Left lung (tissue), 10 donors: ENCODE measurements around the gene AGMAT. TPM values are rescaled to one million over a fixed set of nuclear protein-coding genes. Genes with fewer than 3 reads are reported as not detected.

Experiments
- ATAC-seq: fragments of 200-7000 bp; cut with Tn5 transposase; one replicate; pipeline ENCODE4 v1.9.1; 2020; ENCODE audit warnings: moderate library complexity
- DNase-seq, 4 donors: peaks; one replicate each; pipeline ENCODE4 v3.0.0-alpha.2; 2013 to 2020
- H3K27ac ChIP-seq, 2 donors: fragments of 200-600 bp; sonication (generic) in 1 of 2; one replicate each; pipeline versions ENCODE4 v1.5.0 to v1.8.0; 2020 to 2021
- H3K27me3 ChIP-seq, 2 donors: fragments of 200-600 bp; sonication (generic) in 1 of 2; one replicate each; pipeline versions ENCODE4 v1.5.0 to v1.8.0; 2020 to 2021
- H3K36me3 ChIP-seq, 2 donors: fragments of 200-600 bp; sonication (generic) in 1 of 2; one replicate each; pipeline versions ENCODE4 v1.5.0 to v1.8.0; 2020 to 2021
- H3K4me1 ChIP-seq, 2 donors: fragments of 200-600 bp; one replicate each; pipeline ENCODE4 v1.8.0; 2021
- H3K4me3 ChIP-seq, 2 donors: fragments of 200-600 bp; sonication (generic) in 1 of 2; one replicate each; pipeline versions ENCODE4 v1.5.0 to v1.8.0; 2020 to 2021; ENCODE audit warnings: mild to moderate bottlenecking in 1 of 2
- H3K9me3 ChIP-seq, 2 donors: fragments of 200-600 bp; sonication (generic) in 1 of 2; one replicate each; pipeline versions ENCODE4 v1.5.0 to v1.8.0; 2020 to 2021
- CTCF ChIP-seq, 2 donors: fragments of 200-600 bp; sonication (generic) in 1 of 2; IDR thresholded peaks; one replicate each; pipeline versions ENCODE4 v1.5.0 to v1.8.0; 2021; ENCODE audit warnings: antibody characterized with exemption in 2 of 2
- intact Hi-C, 2 donors: fragments of 100-400 bp; cut with DNase I; formaldehyde crosslinking; loops; one replicate each; pipeline versions ENCODE4 v1.11.2 to v1.14.2; 2022
- polyA plus RNA-seq, 6 donors: library from polyadenylated mRNA; unstranded; fragments of 120-200 nt; gene quantifications; one replicate each; pipeline ENCODE4 v1.2.1, GENCODE V29; 2013; ENCODE audit not compliant: insufficient read length in 6 of 6
- total RNA-seq, 2 donors: library from RNA; stranded (reverse); fragmentation: NEBNext Ultra II Directional; extraction: Animal tissue kit (Norgen Biotek cat#: 25700); gene quantifications; one replicate each; pipeline ENCODE4 v1.2.1, GENCODE V29; 2021
- donor health status: DM: no; HTN: yes; CAD: no.
- donor health status: DM: no; HTN: no; CAD: no.

Gene AGMAT
- total and polyA plus RNA-seq, 8 donors, result 0.35 to 1.1 (median 0.72) TPM

GRCh38 chr1:15531682-15532081 lies 53.2 kb downstream of the AGMAT start:
- no peak for TF ChIP-seq CTCF (IDR thresholded peaks at IDR 0.05)
- H3K27me3 ChIP-seq, result no peaks in the 10 kb centered on the region
- H3K4me3 ChIP-seq, result no peak overlapping the region
- peaks cover 0 to 38% of the 10 kb centered on the region in 2 donors for H3K36me3 ChIP-seq
- intact Hi-C loops, result no loop called here
- DNase-seq (no peak), ATAC-seq (no peak)
- no peak overlapping the region for H3K27ac ChIP-seq
- peaks cover 5 to 20% of the 10 kb centered on the region in 2 donors for H3K4me1 ChIP-seq
- H3K9me3 ChIP-seq, result no peaks in the 10 kb centered on the region

GRCh38 chr1:15531003-15531402 lies 53.8 kb downstream of the AGMAT start:
- peaks cover 0 to 31% of the 10 kb centered on the region in 2 donors for H3K36me3 ChIP-seq
- H3K4me3 ChIP-seq, result no peak overlapping the region
- H3K27me3 ChIP-seq, result no peaks in the 10 kb centered on the region
- intact Hi-C loops, result no loop called here
- no peak overlapping the region for H3K27ac ChIP-seq
- no peak for TF ChIP-seq CTCF (IDR thresholded peaks at IDR 0.05)
- ATAC-seq, result no peak
- no peaks in the 10 kb centered on the region for H3K9me3 ChIP-seq
- H3K4me1 ChIP-seq, result peaks cover 5 to 22% of the 10 kb centered on the region in 2 donors
- no peak for DNase-seq

GRCh38 chr1:15526490-15527339 lies 58.1 kb downstream of the AGMAT start, which contains the start of gene DNAJC16:
TSS of gene DNAJC16 (plus strand) at chr1:15526848. CDS start at chr1:15529106, 2,258 bp downstream.
- peak; percentile 8 to 17 for TF ChIP-seq CTCF (IDR thresholded peaks at IDR 0.05)
- ATAC-seq, result peak; percentile 66

GRCh38 chr1:15526021-15526489 lies 58.8 kb downstream of the AGMAT start:
- intact Hi-C loops, result no loop called here
- DNase-seq (peak in 1 of 4 donors; percentile 48), ATAC-seq (no peak)
- H3K36me3 ChIP-seq, result peaks cover 0 to 8% of the 10 kb centered on the region in 2 donors
- H3K27ac ChIP-seq, result peak overlapping the region; percentile 89 to 91
- peak overlapping the region in 1 of 2 donors; percentile 69 for H3K4me3 ChIP-seq
- TF ChIP-seq CTCF (IDR thresholded peaks at IDR 0.05), result no peak
- peaks cover 11 to 40% of the 10 kb centered on the region in 2 donors for H3K4me1 ChIP-seq
- no peaks in the 10 kb centered on the region for H3K27me3 ChIP-seq
- H3K9me3 ChIP-seq, result no peaks in the 10 kb centered on the region

More at GRCh38 chr1:15526490-15527339, 58.1 kb downstream of the AGMAT start, which contains the start of gene DNAJC16:
- H3K27me3 ChIP-seq, result no peaks in the 10 kb centered on the region
- H3K4me3 ChIP-seq, result peak within 1 kb of the TSS; percentile 69 to 80
- H3K27ac ChIP-seq, result peak within 1 kb of the TSS; percentile 89 to 91
- intact Hi-C loops, result no loop called here
- H3K36me3 ChIP-seq, result peaks cover 0 to 9% of the 10 kb centered on the region in 2 donors
- DNase-seq, result peak; percentile 98 to 100 (median 100)
- H3K9me3 ChIP-seq, result no peaks in the 10 kb centered on the region
- H3K4me1 ChIP-seq, result peaks cover 11 to 40% of the 10 kb centered on the region in 2 donors
